Measurements from ENCODE around the gene MTHFD1L.

The MTHFD1L gene

GRCh38 chr6:150993253-150993652 is 127.8 kb downstream of the MTHFD1L start:
- DNase-seq: no peak

- no peak for DNase-seq
Measured at GRCh38 chr6:150994026-150994425, 128.5 kb downstream of the MTHFD1L start.

GRCh38 chr6:150996968-150997367 is 131.5 kb downstream of the MTHFD1L start:
- DNase-seq: no peak

- no peak for DNase-seq
Measured at GRCh38 chr6:150999107-150999506, 133.6 kb downstream of the MTHFD1L start.

- no peak for DNase-seq
Measured at GRCh38 chr6:150999576-150999975, 134.1 kb downstream of the MTHFD1L start.

GRCh38 chr6:151001387-151002056 is 136.0 kb downstream of the MTHFD1L start:
- no peak for DNase-seq

GRCh38 chr6:151002057-151002450 is 136.6 kb downstream of the MTHFD1L start:
- DNase-seq: no peak

- DNase-seq: no peak
Measured at GRCh38 chr6:151002491-151002935, 137.0 kb downstream of the MTHFD1L start.

- no peak for DNase-seq
Measured at GRCh38 chr6:151004383-151005024, 139.0 kb downstream of the MTHFD1L start.

- DNase-seq: no peak
Measured at GRCh38 chr6:151005164-151005563, 139.7 kb downstream of the MTHFD1L start.

- no peak for DNase-seq
Measured at GRCh38 chr6:151005896-151006632, 140.6 kb downstream of the MTHFD1L start.

GRCh38 chr6:151007076-151007475 is 141.6 kb downstream of the MTHFD1L start:
- no peak for DNase-seq

- no peak for DNase-seq
Measured at GRCh38 chr6:151007922-151008321, 142.4 kb downstream of the MTHFD1L start.

- DNase-seq: no peak
Measured at GRCh38 chr6:151008425-151008824, 142.9 kb downstream of the MTHFD1L start.

GRCh38 chr6:151009576-151009975 is 144.1 kb downstream of the MTHFD1L start:
- no peak for DNase-seq

GRCh38 chr6:151010071-151010470 is 144.6 kb downstream of the MTHFD1L start:
- no peak for DNase-seq

GRCh38 chr6:151012321-151013294 is 147.1 kb downstream of the MTHFD1L start:
- no peak for DNase-seq

GRCh38 chr6:151014404-151015100 is 149.1 kb downstream of the MTHFD1L start:
- DNase-seq: peak in 1 of 2 experiments; percentile 77

- DNase-seq: no peak
Measured at GRCh38 chr6:151015101-151015700, 149.7 kb downstream of the MTHFD1L start.

GRCh38 chr6:151016107-151016506 is 150.6 kb downstream of the MTHFD1L start:
- no peak for DNase-seq

- no peak for DNase-seq
Measured at GRCh38 chr6:151018046-151018445, 152.5 kb downstream of the MTHFD1L start.

Measured in cerebellar nuclear complex (tissue), 1 donor.